Large intestine (tissue), 3 donors: ENCODE measurements around the gene RIMBP2. TPM values are rescaled to one million over a fixed set of nuclear protein-coding genes. Genes with fewer than 3 reads are reported as not detected.
"Not testable (repeated sequence)": the region's sequence is repeated elsewhere in the genome, so short reads cannot be mapped to it uniquely, and the experiment has no call there.

Experiments
- DNase-seq, 2 donors: peaks; one replicate each; pipeline versions ENCODE4 v3.0.0 to v3.0.0-alpha.2; 2013
- H3K27ac ChIP-seq: one replicate; pipeline ENCODE4 v1.5.1; 2013; ENCODE audit warnings: low read length
- H3K27me3 ChIP-seq: 2 replicates; pipeline ENCODE4 v1.6.1; 2013; ENCODE audit warnings: low read length; ENCODE audit not compliant: control insufficient read depth, insufficient read depth
- H3K36me3 ChIP-seq: 2 replicates; pipeline ENCODE4 v1.6.1; 2013; ENCODE audit warnings: low read length; ENCODE audit not compliant: control insufficient read depth, insufficient read depth
- H3K4me1 ChIP-seq: one replicate; pipeline ENCODE4 v1.6.1; 2013; ENCODE audit warnings: low read length; ENCODE audit not compliant: control insufficient read depth, insufficient read depth
- H3K4me3 ChIP-seq: one replicate; pipeline ENCODE4 v1.5.1; 2013; ENCODE audit warnings: low read length
- H3K9me3 ChIP-seq: one replicate; pipeline ENCODE4 v1.6.1; 2013; ENCODE audit warnings: mild to moderate bottlenecking, low read depth, low read length, moderate library complexity; ENCODE audit not compliant: control insufficient read depth
- WGBS: methylation state at CpG from one replicate; pipeline ENCODE4 v1.1.5; 2013; ENCODE audit warnings: low lambda C conversion rate; ENCODE audit not compliant: insufficient coverage; 5-methylcytosine and 5-hydroxymethylcytosine counted together
- polyA plus RNA-seq: library from polyadenylated mRNA; unstranded; fragments of 120-200 nt; gene quantifications from one replicate; pipeline ENCODE4 v1.2.1, GENCODE V29; 2013

Gene RIMBP2
- polyA plus RNA-seq, 1 donor = 22.7 TPM

DNA sequence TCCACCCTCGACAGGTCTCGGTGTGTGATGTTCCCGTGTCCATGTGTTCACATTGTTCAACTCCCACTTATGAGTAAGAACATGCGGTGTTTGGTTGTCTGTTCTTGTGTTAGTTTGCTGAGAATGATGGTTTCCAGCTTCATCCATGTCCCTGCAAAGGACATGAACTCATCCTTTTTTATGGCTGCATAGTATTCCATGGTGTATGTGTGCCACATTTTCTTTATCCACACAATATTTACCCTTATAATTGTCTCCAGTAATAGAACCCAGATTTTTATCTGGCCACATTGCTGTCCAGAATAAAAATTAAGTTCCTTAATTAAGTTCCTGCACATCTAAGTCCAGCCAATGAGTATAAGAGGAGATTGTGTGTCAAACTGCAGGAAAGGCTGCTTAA, 22.3 kb upstream of the RIMBP2 start:
- not testable (repeated sequence) for DNase-seq, H3K4me3 ChIP-seq, H3K27ac ChIP-seq, H3K9me3 ChIP-seq, H3K27me3 ChIP-seq, H3K36me3 ChIP-seq, H3K4me1 ChIP-seq
- no CpG with 5 or more reads among the region's 4 CpGs for WGBS

DNA sequence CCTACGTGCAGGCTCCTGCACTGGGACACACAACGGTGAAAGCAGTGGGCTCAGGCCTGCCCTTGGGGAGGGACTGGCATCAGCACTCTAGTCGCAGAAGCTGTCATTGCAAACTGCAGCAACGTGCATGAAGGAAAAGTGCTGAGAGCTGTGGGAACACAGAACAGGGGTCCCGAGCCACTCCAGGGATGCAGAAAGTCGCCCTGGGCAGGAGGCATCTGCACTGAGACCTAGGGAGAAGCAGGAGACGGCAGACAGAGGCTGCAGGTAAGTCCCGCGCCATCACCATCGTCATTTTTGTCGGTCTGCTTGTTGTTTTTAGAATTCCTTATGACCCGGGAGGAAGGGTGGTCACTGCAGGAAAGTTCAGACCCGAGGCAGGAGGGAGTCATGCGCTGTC, 21.6 kb upstream of the RIMBP2 start:
- DNase-seq = no peak
- Histone ChIP-seq H3K36me3 (no peaks in the 10 kb centered on the region), H3K4me1 (no peaks in the 10 kb centered on the region), H3K9me3 (no peaks in the 10 kb centered on the region), H3K27ac (no peak overlapping the region), H3K27me3 (no peaks in the 10 kb centered on the region), H3K4me3 (no peak overlapping the region)
- WGBS = no CpG with 5 or more reads among the region's 14 CpGs

DNA sequence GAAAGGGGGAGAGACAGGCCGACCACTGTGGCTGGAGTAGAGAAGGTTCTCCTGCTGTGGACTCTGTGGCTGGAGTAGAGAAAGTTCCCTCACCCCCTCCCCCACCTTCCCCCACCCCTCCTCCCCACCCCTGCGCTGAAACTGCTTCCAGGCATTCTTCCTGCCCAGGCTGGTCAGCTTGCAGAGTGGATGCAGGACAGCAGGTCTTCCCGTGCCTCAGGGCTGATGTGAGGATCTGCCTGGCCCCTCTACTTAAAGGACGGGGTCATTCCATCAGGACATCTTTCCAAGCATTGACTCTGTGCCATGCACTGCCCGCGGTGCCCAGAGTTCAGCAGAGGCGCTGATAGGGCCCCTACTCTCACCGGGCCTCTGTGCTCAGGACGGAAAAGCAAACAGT, 13.2 kb upstream of the RIMBP2 start:
- Histone ChIP-seq H3K27ac (no peak overlapping the region), H3K4me3 (no peak overlapping the region), H3K27me3 (no peaks in the 10 kb centered on the region), H3K9me3 (peaks cover 6% of the 10 kb centered on the region), H3K36me3 (no peaks in the 10 kb centered on the region), H3K4me1 (no peaks in the 10 kb centered on the region)
- no peak for DNase-seq
- 80% methylated on average over 1 of the region's 9 CpGs for WGBS

DNA sequence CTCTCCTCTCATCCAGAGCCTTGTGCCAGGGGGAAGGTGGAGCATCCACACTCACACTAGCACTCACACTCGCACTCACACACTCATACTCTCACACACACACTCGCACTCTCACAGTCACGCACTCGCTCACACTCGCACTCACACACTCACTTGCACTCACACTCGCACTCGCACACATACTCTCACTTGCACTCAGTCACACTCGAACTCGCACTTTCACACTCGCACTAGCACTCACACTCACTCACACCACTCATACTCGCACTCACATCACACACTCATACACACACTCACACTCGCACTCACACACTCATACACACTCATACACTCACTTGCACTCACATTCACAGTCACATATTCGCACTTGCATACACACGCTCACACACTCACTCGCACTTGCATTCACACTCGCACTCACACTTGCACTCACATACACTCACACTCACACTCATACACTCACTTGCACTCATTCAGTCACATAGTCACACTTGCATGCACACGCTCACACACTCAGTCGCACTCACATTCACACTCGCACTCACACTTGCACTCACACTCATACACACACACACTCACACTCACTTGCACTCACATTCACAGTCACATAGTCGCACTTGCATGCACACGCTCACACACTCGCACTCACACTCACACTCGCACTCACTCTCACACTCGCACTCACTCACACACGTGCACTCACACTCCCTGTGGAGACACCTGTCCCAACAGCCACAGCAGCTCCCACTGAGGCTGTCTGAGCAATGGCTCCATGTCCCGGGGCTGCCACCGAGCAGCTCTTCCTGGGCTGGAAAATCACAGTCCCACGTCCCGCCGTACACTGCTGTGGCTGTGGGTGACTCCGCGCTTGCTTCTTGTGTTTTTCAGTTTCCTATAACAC, 12.3 kb upstream of the RIMBP2 start:
- DNase-seq = no peak
- peaks cover 6% of the 10 kb centered on the region for H3K9me3 ChIP-seq
- 93% methylated on average over 10 of the region's 32 CpGs for WGBS
- H3K27me3 ChIP-seq = no peaks in the 10 kb centered on the region
- H3K27ac ChIP-seq = no peak overlapping the region
- no peaks in the 10 kb centered on the region for H3K36me3 ChIP-seq
- no peak overlapping the region for H3K4me3 ChIP-seq
- no peaks in the 10 kb centered on the region for H3K4me1 ChIP-seq

DNA sequence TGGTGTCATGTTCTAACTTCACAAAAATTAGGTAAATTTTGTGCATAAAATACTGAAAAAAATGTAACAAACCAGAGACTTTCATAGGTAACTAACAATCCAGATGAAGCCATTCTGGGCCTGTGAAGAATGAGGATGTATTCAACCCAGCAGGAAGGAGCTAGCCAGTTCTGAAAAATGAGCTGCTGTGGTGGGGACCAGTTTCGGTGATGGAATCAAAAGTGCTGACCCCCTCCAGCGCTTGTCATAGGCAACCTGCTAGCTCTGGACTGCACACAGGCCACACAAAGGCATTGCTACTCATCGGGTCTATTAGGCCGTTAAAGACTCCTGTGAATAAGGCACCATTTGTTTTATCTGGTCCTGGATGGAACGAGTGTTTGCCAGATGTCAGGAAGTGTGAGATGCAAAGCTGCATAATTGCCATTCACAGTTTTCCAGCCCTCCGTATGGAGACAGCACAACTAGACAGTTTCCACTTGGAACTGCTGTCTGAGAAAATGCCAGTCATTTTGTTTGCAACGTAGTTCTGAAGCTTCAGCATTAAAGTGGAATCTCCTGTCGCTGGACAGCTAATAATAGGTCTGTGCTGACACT, 3.3 kb upstream of the RIMBP2 start:
- no peak for DNase-seq
- no peaks in the 10 kb centered on the region for H3K4me1 ChIP-seq
- H3K36me3 ChIP-seq = no peaks in the 10 kb centered on the region
- no peaks in the 10 kb centered on the region for H3K9me3 ChIP-seq
- H3K27ac ChIP-seq = no peak overlapping the region
- no peak overlapping the region for H3K4me3 ChIP-seq
- peaks cover 35% of the 10 kb centered on the region for H3K27me3 ChIP-seq
- WGBS = no CpG with 5 or more reads among the region's 8 CpGs

DNA sequence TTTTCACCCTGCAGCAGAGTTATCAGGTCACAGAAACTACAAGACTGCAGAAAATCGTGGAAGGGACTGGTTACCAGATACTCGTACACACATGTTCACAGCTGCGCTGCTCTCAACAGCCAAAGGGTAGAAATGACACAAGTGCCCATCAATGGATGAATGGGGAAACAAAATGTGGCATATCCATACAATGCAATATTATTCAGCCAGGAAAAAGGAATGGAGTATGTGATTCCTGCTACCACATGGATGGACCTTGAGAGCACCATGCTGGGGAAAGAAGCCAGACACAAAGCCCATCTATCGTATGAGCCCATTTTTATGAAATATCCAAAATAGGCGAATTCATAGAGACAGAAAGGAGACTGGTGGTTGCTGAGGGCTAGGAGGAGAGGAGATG, 1.7 kb upstream of the RIMBP2 start:
- 100% methylated on average over 1 of the region's 5 CpGs for WGBS
- DNase-seq = no peak
- no peaks in the 10 kb centered on the region for H3K36me3 ChIP-seq
- H3K27me3 ChIP-seq = peaks cover 49% of the 10 kb centered on the region
- H3K9me3 ChIP-seq = no peaks in the 10 kb centered on the region
- H3K4me1 ChIP-seq = no peaks in the 10 kb centered on the region
- H3K27ac ChIP-seq = no peak overlapping the region
- H3K4me3 ChIP-seq = no peak overlapping the region

DNA sequence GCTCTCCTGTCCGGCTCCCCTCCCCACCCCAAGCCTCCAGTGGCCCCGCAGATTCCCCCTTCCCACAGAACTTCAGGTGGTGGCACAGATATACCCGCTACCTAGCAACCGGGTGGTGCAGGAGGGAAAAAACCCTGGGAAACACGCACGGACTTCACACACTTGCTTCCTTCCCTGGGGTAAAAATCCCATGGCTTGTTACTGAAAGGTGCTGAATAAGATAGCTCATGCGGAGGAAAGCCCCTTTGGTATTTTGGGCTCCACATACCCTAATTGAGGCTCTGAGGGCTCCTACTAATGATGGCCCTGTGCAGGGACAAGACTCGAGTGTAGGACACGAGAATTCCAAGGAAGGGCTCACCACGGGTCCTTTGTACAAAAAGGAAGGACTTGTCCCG, 869 bp upstream of the RIMBP2 start:
- Histone ChIP-seq H3K27me3 (peaks cover 51% of the 10 kb centered on the region), H3K27ac (no peak overlapping the region), H3K4me3 (peak overlapping the region; percentile 4), H3K36me3 (no peaks in the 10 kb centered on the region), H3K4me1 (no peaks in the 10 kb centered on the region), H3K9me3 (no peaks in the 10 kb centered on the region)
- no CpG with 5 or more reads among the region's 11 CpGs for WGBS
- no peak for DNase-seq

DNA sequence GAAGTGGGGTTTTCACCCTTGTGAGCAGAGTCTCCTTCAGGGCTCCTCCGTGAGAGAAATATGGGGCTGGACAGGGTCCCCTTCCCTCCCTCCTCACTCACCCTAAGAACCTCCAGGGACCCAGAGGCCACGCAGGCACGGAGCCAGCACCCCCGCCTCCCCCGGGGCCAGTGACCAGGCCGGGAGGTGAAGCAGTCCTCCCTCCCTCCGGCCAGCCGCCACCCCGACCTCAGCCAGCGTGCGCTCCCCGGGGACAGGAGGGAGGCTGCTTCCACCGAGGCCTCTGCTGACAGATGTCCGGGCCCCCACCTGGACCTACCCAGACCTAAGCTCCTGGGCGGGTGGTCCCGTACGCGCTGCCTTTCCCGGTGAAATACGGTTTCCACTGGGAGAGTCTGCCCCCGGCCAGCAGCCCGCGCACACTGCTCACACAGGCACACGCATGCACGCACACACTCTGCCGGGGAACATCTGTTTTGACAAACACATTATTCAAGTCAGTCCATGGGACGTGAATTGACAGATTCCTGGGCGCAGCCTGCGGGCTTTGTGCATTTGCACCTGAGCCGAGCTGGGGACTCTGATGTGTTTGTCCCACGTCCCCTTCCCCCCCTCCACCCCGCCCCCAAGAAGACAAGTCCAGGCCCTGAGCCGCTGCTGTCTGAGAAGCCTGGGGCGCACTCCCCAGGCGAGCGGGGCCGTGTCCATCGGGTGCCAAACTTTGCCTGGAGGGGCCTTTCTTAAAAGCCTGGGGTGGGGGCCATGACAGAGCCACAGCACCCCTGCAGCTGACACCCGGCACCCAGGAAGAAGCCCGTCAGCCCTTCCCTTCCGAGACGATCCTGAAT, 725 bp downstream of the RIMBP2 start:
- no peak for DNase-seq
- Histone ChIP-seq H3K4me3 (peak overlapping the region; percentile 40), H3K4me1 (no peaks in the 10 kb centered on the region), H3K27me3 (peaks cover 51% of the 10 kb centered on the region), H3K27ac (no peak overlapping the region), H3K9me3 (no peaks in the 10 kb centered on the region), H3K36me3 (no peaks in the 10 kb centered on the region)
- WGBS = no CpG with 5 or more reads among the region's 42 CpGs

DNA sequence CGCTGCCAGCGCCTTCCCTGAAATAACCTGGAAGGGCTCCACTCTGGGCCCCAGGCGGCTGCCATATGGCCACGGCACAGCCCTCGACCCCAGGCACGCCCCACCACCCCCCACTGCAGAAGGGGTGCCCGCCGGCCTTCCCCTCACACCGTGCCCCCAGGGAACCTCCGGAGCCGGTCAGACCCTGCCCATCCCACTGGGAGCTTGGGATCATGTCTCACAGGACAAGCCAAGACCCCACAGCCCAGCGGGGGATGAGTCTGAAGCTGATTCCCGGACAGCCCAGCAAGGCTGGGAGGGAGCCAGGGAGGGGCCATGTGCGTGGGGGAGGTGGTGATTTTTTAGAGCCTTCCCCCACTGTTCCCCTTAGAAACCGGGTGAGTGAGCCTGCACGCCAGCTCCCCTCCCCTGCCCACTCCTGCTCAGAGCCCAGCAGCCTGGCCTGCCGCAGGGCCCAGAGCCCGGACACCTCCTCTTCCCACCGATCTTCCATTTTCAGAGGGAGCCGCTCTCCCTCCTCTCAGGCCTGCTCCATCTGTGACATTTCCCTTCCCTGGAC, 1.4 kb downstream of the RIMBP2 start:
- Histone ChIP-seq H3K36me3 (no peaks in the 10 kb centered on the region), H3K27me3 (peaks cover 51% of the 10 kb centered on the region), H3K9me3 (no peaks in the 10 kb centered on the region), H3K4me1 (no peaks in the 10 kb centered on the region), H3K4me3 (peak overlapping the region; percentile 40), H3K27ac (no peak overlapping the region)
- no peak for DNase-seq
- WGBS = no CpG with 5 or more reads among the region's 20 CpGs

DNA sequence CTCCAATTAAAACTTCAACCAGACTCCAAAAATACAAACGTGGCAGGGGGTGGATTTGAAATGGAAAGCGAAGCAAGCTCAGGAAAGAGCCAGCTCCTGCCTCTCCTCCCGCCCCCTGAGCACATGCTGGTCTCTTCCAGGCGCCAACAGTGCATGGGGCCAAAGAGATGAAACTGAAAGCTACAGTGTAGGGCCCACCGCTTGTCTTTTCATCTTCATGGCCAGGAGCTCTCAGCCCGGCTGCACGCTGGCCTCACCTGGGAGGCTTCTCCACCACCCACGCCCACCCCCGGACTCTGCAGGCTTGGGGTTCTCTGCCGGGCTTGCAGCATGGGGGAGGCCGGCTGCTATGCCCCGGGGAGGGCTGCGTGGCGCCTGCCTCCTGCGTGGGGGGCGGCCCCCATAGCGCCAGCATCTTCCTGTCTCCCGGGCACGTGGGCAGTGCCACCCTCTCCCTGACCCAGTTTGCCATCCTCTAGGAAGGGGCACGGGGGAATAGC, 2.0 kb downstream of the RIMBP2 start:
- H3K4me3 ChIP-seq = peak overlapping the region; percentile 40
- no peaks in the 10 kb centered on the region for H3K4me1 ChIP-seq
- WGBS = no CpG with 5 or more reads among the region's 20 CpGs
- H3K9me3 ChIP-seq = no peaks in the 10 kb centered on the region
- no peak overlapping the region for H3K27ac ChIP-seq
- DNase-seq = no peak
- H3K27me3 ChIP-seq = peaks cover 51% of the 10 kb centered on the region
- H3K36me3 ChIP-seq = no peaks in the 10 kb centered on the region
